Hepatocyte (in vitro differentiated cells): ENCODE results near the gene MYZAP. TPM values are rescaled to one million over a fixed set of nuclear protein-coding genes. Genes with fewer than 3 reads are reported as not detected.

ENCODE experiments used
- DNase-seq: peaks from one replicate; pipeline ENCODE4 v3.0.0-alpha.2; 2016; ENCODE audit warnings: low spot score
- H2AFZ ChIP-seq: fragments of 200-600 bp; sonication (generic); 2 replicates; pipeline ENCODE4 v1.6.0; 2016; ENCODE audit warnings: antibody characterized with exemption, mild to moderate bottlenecking
- H3K27ac ChIP-seq: fragments of 200-600 bp; sonication (generic); 2 replicates; pipeline ENCODE4 v1.5.1; 2016; ENCODE audit warnings: mild to moderate bottlenecking
- H3K27me3 ChIP-seq: fragments of 200-600 bp; sonication (generic); 2 replicates; pipeline ENCODE4 v1.6.1; 2016
- H3K36me3 ChIP-seq: fragments of 200-600 bp; sonication (generic); replicated peaks from 2 replicates; pipeline ENCODE4 v1.5.1; 2016; ENCODE audit warnings: low read depth; ENCODE audit not compliant: insufficient read depth
- H3K4me1 ChIP-seq: fragments of 200-600 bp; sonication (generic); 2 replicates; pipeline ENCODE4 v1.5.1; 2016; ENCODE audit warnings: mild to moderate bottlenecking, moderate library complexity; ENCODE audit not compliant: insufficient read depth
- H3K4me2 ChIP-seq: fragments of 200-600 bp; sonication (generic); 2 replicates; pipeline ENCODE4 v1.6.0; 2016
- H3K4me3 ChIP-seq: fragments of 200-600 bp; sonication (generic); 2 replicates; pipeline ENCODE4 v1.5.1; 2016; ENCODE audit warnings: mild to moderate bottlenecking
- H3K79me2 ChIP-seq: fragments of 200-600 bp; sonication (generic); 2 replicates; pipeline ENCODE4 v1.6.0; 2017; ENCODE audit warnings: mild to moderate bottlenecking
- H3K9me2 ChIP-seq: fragments of 200-600 bp; sonication (generic); replicated peaks from 2 replicates; pipeline ENCODE4 v1.6.0; 2017; ENCODE audit warnings: mild to moderate bottlenecking; ENCODE audit not compliant: insufficient read depth
- H3K9me3 ChIP-seq: fragments of 200-600 bp; sonication (generic); 2 replicates; pipeline ENCODE4 v1.5.1; 2016; ENCODE audit warnings: low read depth, mild to moderate bottlenecking
- H4K20me1 ChIP-seq: fragments of 200-600 bp; sonication (generic); 2 replicates; pipeline ENCODE4 v1.6.0; 2016; ENCODE audit warnings: mild to moderate bottlenecking; ENCODE audit not compliant: insufficient read depth, poor library complexity, severe bottlenecking
- CTCF ChIP-seq: fragments of 200-600 bp; sonication (generic); IDR thresholded peaks from 2 replicates; pipeline ENCODE4 v1.5.1; 2016; ENCODE audit warnings: antibody characterized with exemption, mild to moderate bottlenecking; ENCODE audit not compliant: poor library complexity
- EZH2 ChIP-seq: fragments of 200-600 bp; sonication (generic); IDR thresholded peaks from 2 replicates; pipeline ENCODE4 v1.6.1; 2016; ENCODE audit warnings: antibody characterized with exemption, mild to moderate bottlenecking, borderline replicate concordance
- EZH2phosphoT487 ChIP-seq: fragments of 200-600 bp; sonication (generic); IDR thresholded peaks from one replicate; pipeline ENCODE4 v1.6.1; 2018; ENCODE audit warnings: antibody characterized with exemption, mild to moderate bottlenecking, low read depth, moderate library complexity; ENCODE audit not compliant: unreplicated experiment, severe bottlenecking
- WGBS: methylation state at CpG from one replicate; pipeline ENCODE4 v1.1.6; 2016; ENCODE audit warnings: low lambda C conversion rate; ENCODE audit errors: missing lambda C conversion rate; 5-methylcytosine and 5-hydroxymethylcytosine counted together
- polyA plus RNA-seq: library from polyadenylated mRNA; unstranded; fragments of >200 nt; fragmentation: Nextera tagmentation; extraction: Ambion mirVana; gene quantifications from 2 replicates; pipeline ENCODE4 v1.2.1, GENCODE V29; 2016
- total RNA-seq: library from RNA; depleted of rRNA; stranded (reverse); fragments of >200 nt; gene quantifications from 2 replicates; pipeline ENCODE4 v1.2.3, GENCODE V29; 2014

MYZAP gene
- total and polyA plus RNA-seq, 2 experiments from 2014 or later: 12.0 to 15.5 TPM

- no peaks in the 10 kb centered on the region for H3K9me3 ChIP-seq
- H3K27me3 ChIP-seq: no peaks in the 10 kb centered on the region
- no peak for DNase-seq
- no peaks in the 10 kb centered on the region for H3K9me2 ChIP-seq
- no peak overlapping the region for H3K4me2 ChIP-seq
- peaks cover 10% of the 10 kb centered on the region for H3K4me1 ChIP-seq
- no peak overlapping the region for H3K4me3 ChIP-seq
- no peak overlapping the region for H2AFZ ChIP-seq
- H4K20me1 ChIP-seq: no peaks in the 10 kb centered on the region
- H3K27ac ChIP-seq: peak overlapping the region; percentile 20
- no peak for TF ChIP-seq EZH2phosphoT487
- TF ChIP-seq CTCF: no peak
- no peak for TF ChIP-seq EZH2
- no peaks in the 10 kb centered on the region for H3K79me2 ChIP-seq
- H3K36me3 ChIP-seq: no peaks in the 10 kb centered on the region
- WGBS: 100% methylated on average over 5 of the region's 5 CpGs
Measured at GRCh38 chr15:57634290-57634689, 42.6 kb downstream of the MYZAP start.

GRCh38 chr15:57635300-57635909 is 43.7 kb downstream of the MYZAP start:
- no peaks in the 10 kb centered on the region for H3K36me3 ChIP-seq
- TF ChIP-seq CTCF: no peak
- TF ChIP-seq EZH2: no peak
- TF ChIP-seq EZH2phosphoT487: no peak
- H3K4me1 ChIP-seq: peaks cover 10% of the 10 kb centered on the region
- H2AFZ ChIP-seq: no peak overlapping the region
- H3K9me3 ChIP-seq: no peaks in the 10 kb centered on the region
- H3K4me2 ChIP-seq: peak overlapping the region; percentile 3
- H3K79me2 ChIP-seq: no peaks in the 10 kb centered on the region
- 75% methylated on average over 7 of the region's 7 CpGs for WGBS
- peak overlapping the region; percentile 20 for H3K27ac ChIP-seq
- no peaks in the 10 kb centered on the region for H3K9me2 ChIP-seq
- no peak for DNase-seq
- no peak overlapping the region for H3K4me3 ChIP-seq
- no peaks in the 10 kb centered on the region for H4K20me1 ChIP-seq
- H3K27me3 ChIP-seq: no peaks in the 10 kb centered on the region

GRCh38 chr15:57637846-57638245 is 46.1 kb downstream of the MYZAP start:
- Histone ChIP-seq H3K36me3 (no peaks in the 10 kb centered on the region), H3K4me2 (no peak overlapping the region), H3K27me3 (no peaks in the 10 kb centered on the region), H3K9me2 (no peaks in the 10 kb centered on the region), H4K20me1 (no peaks in the 10 kb centered on the region), H3K79me2 (no peaks in the 10 kb centered on the region), H2AFZ (no peak overlapping the region), H3K4me1 (peaks cover 10% of the 10 kb centered on the region), H3K9me3 (no peaks in the 10 kb centered on the region), H3K4me3 (no peak overlapping the region), H3K27ac (no peak overlapping the region)
- WGBS: 100% methylated on average over 2 of the region's 2 CpGs
- TF ChIP-seq CTCF: no peak
- no peak for TF ChIP-seq EZH2phosphoT487
- TF ChIP-seq EZH2: no peak
- no peak for DNase-seq
